ENCODE measurements around the gene TNPO1. TPM values are rescaled to one million over a fixed set of nuclear protein-coding genes. Genes with fewer than 3 reads are reported as not detected.

TNPO1 gene
- total and polyA plus RNA-seq, 9 of the 15 experiments (the other 6 are each of a cell fraction or from before 2014, with no cell fraction given), result 20.8 to 176 (median 97.9) TPM

DNA sequence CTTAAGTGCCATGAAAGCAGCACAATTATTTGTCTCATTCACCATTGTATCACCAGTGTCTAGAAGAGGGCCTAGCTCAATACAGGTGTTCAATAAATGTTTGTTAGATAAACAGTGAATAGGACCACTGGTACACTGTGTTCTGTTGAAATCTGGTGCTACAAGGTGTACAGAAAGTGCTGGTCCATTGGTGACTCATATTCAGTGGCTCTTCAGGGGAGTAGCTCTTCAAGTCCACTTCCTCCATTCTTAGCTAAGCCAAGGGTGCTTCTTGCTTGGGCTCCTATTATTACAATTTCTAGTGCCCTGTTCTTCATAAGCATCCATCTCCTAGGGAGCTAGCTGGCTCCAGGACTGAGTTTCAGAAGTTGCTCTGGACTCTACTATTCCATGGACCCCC, 133.0 kb downstream of the TNPO1 start:
- ATAC-seq (no peak), DNase-seq (ENCODE audit: extremely low read depth in 1 of 4, low spot score in 3 of 4) (no peak), FAIRE-seq (peak; percentile 49)
- in situ Hi-C loops (cut with MboI) (no loop called here), intact Hi-C loops (cut with micrococcal nuclease) (no loop called here)
- POLR2A ChIA-PET, result no interaction called here
- no TSS peak for BruUV-seq (replicated peaks)
- no peaks in the 10 kb centered on the region for H3K36me3 ChIP-seq (ENCODE audit: control insufficient read depth, insufficient read depth, low read length)
- no peak overlapping the region for H3K4me3 ChIP-seq
- TF ChIP-seq SPI1 (IDR thresholded peaks at IDR 0.05; ENCODE audit: borderline replicate concordance, low read depth, low read length) (peak; percentile 53; the same call in 1 of the 2 replicates), CBX5 (IDR thresholded peaks at IDR 0.05; ENCODE audit: borderline replicate concordance, low read depth) (no peak)
- H3K27me3 ChIP-seq (ENCODE audit: control insufficient read depth in 2 of 2, insufficient read depth in 2 of 2, low read length in 2 of 2), result no peaks in the 10 kb centered on the region
- H3K4me1 ChIP-seq (replicated peaks in 1 of 2; ENCODE audit: control insufficient read depth in 2 of 2, insufficient read depth in 2 of 2, low read length in 2 of 2), result peaks cover 8 to 13% of the 10 kb centered on the region in 2 experiments
- no peak overlapping the region for H3K4me2 ChIP-seq (ENCODE audit: insufficient read depth, low read length)
- no peak overlapping the region for H2AFZ ChIP-seq (ENCODE audit: low read depth, low read length)
- CTCF ChIA-PET (ENCODE audit: low intra/inter-chr PET ratio), result no interaction called here
- H3K27ac ChIP-seq (ENCODE audit: extremely low read depth, low read depth, low read length), result no peak overlapping the region
- H3K9ac ChIP-seq (ENCODE audit: insufficient read depth in 1 of 2, low read depth in 2 of 2, low read length in 2 of 2), result no peak overlapping the region
- H3K9me3 ChIP-seq (replicated peaks; ENCODE audit: control insufficient read depth, insufficient read depth, low read depth, low read length), result no peaks in the 10 kb centered on the region
- peaks cover 6% of the 10 kb centered on the region; the same call in 2 of the 3 replicates for H3K79me2 ChIP-seq (ENCODE audit: control insufficient read depth, insufficient read depth, low read length)
- no peaks in the 10 kb centered on the region for H4K20me1 ChIP-seq (replicated peaks; ENCODE audit: control insufficient read depth, insufficient read depth, low read length)
- no peaks in the 10 kb centered on the region for H3K9me1 ChIP-seq (ENCODE audit: control insufficient read depth, insufficient read depth, low read length)

DNA sequence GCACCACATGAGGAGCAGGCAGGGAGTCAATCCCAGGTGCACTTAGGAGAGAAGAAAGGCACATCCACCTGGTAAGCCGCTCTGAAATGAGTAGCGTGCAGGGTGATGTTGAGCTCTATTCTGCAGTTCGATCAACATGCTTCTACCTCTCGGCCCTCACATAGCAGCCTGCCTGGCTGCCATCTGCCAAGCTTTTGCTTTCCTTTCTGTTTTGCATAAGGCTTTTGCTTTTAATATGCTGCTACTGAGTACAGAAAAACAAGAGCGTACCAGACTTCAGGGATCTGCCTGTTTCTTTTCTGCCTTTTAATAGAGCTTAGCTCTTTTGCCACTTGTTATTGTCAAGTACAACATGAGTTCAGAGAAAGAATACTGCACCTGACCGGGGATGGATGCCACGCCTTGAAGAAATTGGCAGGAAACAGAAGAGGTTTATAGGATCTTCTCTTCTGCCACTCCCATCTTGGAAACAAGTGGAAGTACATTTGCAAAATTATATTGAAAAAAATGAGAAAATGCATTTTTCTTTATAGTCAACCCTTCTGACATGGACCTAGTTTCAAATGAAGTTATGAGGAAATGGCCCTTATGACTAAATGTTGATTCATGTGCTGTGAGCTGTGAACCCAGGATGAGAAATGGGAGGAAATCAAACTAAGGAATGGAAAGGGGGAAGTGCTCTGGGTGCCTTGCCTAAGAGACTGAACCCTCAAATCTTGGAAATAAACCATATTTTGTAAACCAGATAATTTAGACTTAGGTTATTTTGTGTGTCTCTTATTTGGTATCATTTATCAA, 135.4 kb downstream of the TNPO1 start:
- H3K9ac ChIP-seq (ENCODE audit: insufficient read depth in 1 of 2, low read depth in 2 of 2, low read length in 2 of 2), result no peak overlapping the region; a peak in 1 of 4 replicates
- TF ChIP-seq ZNF3 (CRISPR knock-in tag; IDR thresholded peaks at IDR 0.05) (no peak), SPI1 (IDR thresholded peaks at IDR 0.05; ENCODE audit: borderline replicate concordance, low read depth, low read length) (peak; percentile 62; the same call in 1 of the 2 replicates)
- BruUV-seq (replicated peaks), result no TSS peak
- no peaks in the 10 kb centered on the region for H4K20me1 ChIP-seq (replicated peaks; ENCODE audit: control insufficient read depth, insufficient read depth, low read length)
- H3K4me1 ChIP-seq (replicated peaks in 1 of 2; ENCODE audit: control insufficient read depth in 2 of 2, insufficient read depth in 2 of 2, low read length in 2 of 2), result peaks cover 19 to 24% of the 10 kb centered on the region in 2 experiments
- no peak overlapping the region for H3K4me3 ChIP-seq
- WGBS (ENCODE audit: insufficient coverage, low coverage, missing lambda C conversion rate), result 78% methylated on average over 7 of the region's 7 CpGs
- no peaks in the 10 kb centered on the region for H3K27me3 ChIP-seq (ENCODE audit: control insufficient read depth in 2 of 2, insufficient read depth in 2 of 2, low read length in 2 of 2)
- H3K36me3 ChIP-seq (ENCODE audit: control insufficient read depth, insufficient read depth, low read length), result no peaks in the 10 kb centered on the region
- in situ Hi-C loops (cut with MboI) (no loop called here), intact Hi-C loops (cut with micrococcal nuclease) (no loop called here)
- no peak overlapping the region for H2AFZ ChIP-seq (ENCODE audit: low read depth, low read length)
- H3K9me1 ChIP-seq (ENCODE audit: control insufficient read depth, insufficient read depth, low read length), result no peaks in the 10 kb centered on the region
- no peak overlapping the region for H3K4me2 ChIP-seq (ENCODE audit: insufficient read depth, low read length)
- ChIA-PET POLR2A (no interaction called here), CTCF (ENCODE audit: low intra/inter-chr PET ratio) (no interaction called here)
- no peaks in the 10 kb centered on the region for H3K9me3 ChIP-seq (replicated peaks; ENCODE audit: control insufficient read depth, insufficient read depth, low read depth, low read length)
- DNase-seq (ENCODE audit: extremely low read depth in 1 of 4, low spot score in 3 of 4) (no peak), FAIRE-seq (no peak), ATAC-seq (no peak)
- peaks cover 28% of the 10 kb centered on the region for H3K79me2 ChIP-seq (ENCODE audit: control insufficient read depth, insufficient read depth, low read length)
- H3K27ac ChIP-seq (ENCODE audit: extremely low read depth, low read depth, low read length), result no peak overlapping the region
